OCI-LY3 (cell line): Measurements from ENCODE around the gene UBXN1.

ENCODE experiments used
- H2AFZ ChIP-seq: fragments of 200-600, 300-600 bp; shearing (Covaris generic); 2 replicates; pipeline ENCODE4 v1.6.0; 2014; ENCODE audit warnings: antibody characterized with exemption, low read depth, low read length
- H3K27ac ChIP-seq: fragments of 200-600, 300-600 bp; sonication (generic); 2 replicates; pipeline ENCODE4 v1.5.1; 2014; ENCODE audit warnings: mild to moderate bottlenecking, low read length, moderate library complexity, mixed read lengths
- H3K27me3 ChIP-seq: fragments of 200-600, 300-600 bp; sonication (generic); 2 replicates; pipeline ENCODE4 v1.6.1; 2014; ENCODE audit warnings: low read depth, low read length, mixed read lengths
- H3K36me3 ChIP-seq: fragments of 200-600, 300-600 bp; sonication (generic); replicated peaks from 2 replicates; pipeline ENCODE3; 2014; ENCODE audit warnings: low read depth, low read length, mixed read lengths
- H3K4me1 ChIP-seq: fragments of 300-600, 200-600 bp; sonication (generic); 2 replicates; pipeline ENCODE4 v1.6.1; 2014; ENCODE audit warnings: low read length, mixed read lengths
- H3K4me2 ChIP-seq: fragments of 200-600, 300-600 bp; sonication (generic); 2 replicates; pipeline ENCODE4 v1.6.1; 2014; ENCODE audit warnings: low read length, mixed read lengths
- H3K4me3 ChIP-seq: fragments of 300-600, 200-600 bp; sonication (generic); 2 replicates; pipeline ENCODE4 v1.5.1; 2014; ENCODE audit warnings: antibody characterized with exemption, mild to moderate bottlenecking, low read length, moderate library complexity
- H3K79me2 ChIP-seq: fragments of 300-600, 200-600 bp; shearing (Covaris generic); 2 replicates; pipeline ENCODE4 v1.6.1; 2014; ENCODE audit warnings: mild to moderate bottlenecking, low read length, mixed read lengths
- H3K9ac ChIP-seq: fragments of 300-600, 200-600 bp; shearing (Covaris generic); 2 replicates; pipeline ENCODE4 v1.6.0; 2014; ENCODE audit warnings: mild to moderate bottlenecking, low read length, moderate library complexity
- H3K9me3 ChIP-seq: fragments of 200-600, 300-600 bp; shearing (Covaris generic); 2 replicates; pipeline ENCODE4 v1.6.1; 2014; ENCODE audit warnings: low read length, mixed read lengths; ENCODE audit not compliant: insufficient read depth
- H4K20me1 ChIP-seq: fragments of 200-600, 300-600 bp; sonication (generic); 2 replicates; pipeline ENCODE4 v1.6.1; 2016; ENCODE audit warnings: low read length, mixed read lengths; ENCODE audit not compliant: insufficient read depth
- CTCF ChIP-seq: fragments of 200-600, 300-600 bp; sonication (generic); IDR thresholded peaks from 2 replicates; pipeline ENCODE4 v1.5.1; 2014; ENCODE audit warnings: antibody characterized with exemption, low read length, low read depth
- EZH2phosphoT487 ChIP-seq: fragments of 200-600 bp; shearing (Covaris generic); IDR thresholded peaks from 2 replicates; pipeline ENCODE4 v1.6.1; 2018; ENCODE audit warnings: antibody characterized with exemption, mixed run types, low read depth

UBXN1 gene

GRCh38 chr11:62689421-62690183, 10.7 kb upstream of the UBXN1 start, which contains the start of gene LRRN4CL:
Gene LRRN4CL, minus strand, starts transcription at chr11:62689530. Its CDS starts 1,022 bp downstream, at chr11:62688508.
- TF ChIP-seq CTCF (no peak), EZH2phosphoT487 (no peak)
- Histone ChIP-seq H3K4me2 (no peak within 1 kb of the TSS), H3K36me3 (peaks cover 25% of the 10 kb centered on the region), H3K9me3 (no peaks in the 10 kb centered on the region), H4K20me1 (no peaks in the 10 kb centered on the region), H3K4me1 (no peaks in the 10 kb centered on the region), H3K4me3 (no peak within 1 kb of the TSS), H3K27me3 (no peaks in the 10 kb centered on the region), H3K9ac (no peak within 1 kb of the TSS), H2AFZ (no peak within 1 kb of the TSS), H3K79me2 (no peaks in the 10 kb centered on the region), H3K27ac (no peak within 1 kb of the TSS)

- TF ChIP-seq EZH2phosphoT487 (no peak), CTCF (no peak)
- no peaks in the 10 kb centered on the region for H3K4me1 ChIP-seq
- H3K9ac ChIP-seq = no peak overlapping the region
- no peak overlapping the region for H2AFZ ChIP-seq
- H4K20me1 ChIP-seq = no peaks in the 10 kb centered on the region
- no peaks in the 10 kb centered on the region for H3K27me3 ChIP-seq
- peaks cover 23% of the 10 kb centered on the region for H3K36me3 ChIP-seq
- H3K27ac ChIP-seq = no peak overlapping the region
- no peak overlapping the region for H3K4me2 ChIP-seq
- no peaks in the 10 kb centered on the region for H3K79me2 ChIP-seq
- H3K4me3 ChIP-seq = no peak overlapping the region
- H3K9me3 ChIP-seq = no peaks in the 10 kb centered on the region
Observed at GRCh38 chr11:62688491-62688890, 9.6 kb upstream of the UBXN1 start.

- no peak overlapping the region for H3K4me2 ChIP-seq
- H3K9me3 ChIP-seq = no peaks in the 10 kb centered on the region
- H3K79me2 ChIP-seq = no peaks in the 10 kb centered on the region
- TF ChIP-seq EZH2phosphoT487 (no peak), CTCF (no peak)
- H3K4me1 ChIP-seq = no peaks in the 10 kb centered on the region
- H2AFZ ChIP-seq = no peak overlapping the region
- H3K9ac ChIP-seq = no peak overlapping the region
- no peak overlapping the region for H3K4me3 ChIP-seq
- no peaks in the 10 kb centered on the region for H4K20me1 ChIP-seq
- no peak overlapping the region for H3K27ac ChIP-seq
- no peaks in the 10 kb centered on the region for H3K27me3 ChIP-seq
- peaks cover 18% of the 10 kb centered on the region for H3K36me3 ChIP-seq
Observed at GRCh38 chr11:62687508-62688396, 8.9 kb upstream of the UBXN1 start.

GRCh38 chr11:62682518-62682917, 3.6 kb upstream of the UBXN1 start:
- no peak overlapping the region for H3K4me3 ChIP-seq
- no peaks in the 10 kb centered on the region for H3K27me3 ChIP-seq
- no peak overlapping the region for H3K9ac ChIP-seq
- H3K4me2 ChIP-seq = no peak overlapping the region
- H3K4me1 ChIP-seq = peaks cover 19% of the 10 kb centered on the region
- peaks cover 14% of the 10 kb centered on the region for H3K79me2 ChIP-seq
- H2AFZ ChIP-seq = no peak overlapping the region
- no peaks in the 10 kb centered on the region for H3K9me3 ChIP-seq
- H3K27ac ChIP-seq = no peak overlapping the region
- no peaks in the 10 kb centered on the region for H4K20me1 ChIP-seq
- TF ChIP-seq CTCF (no peak), EZH2phosphoT487 (no peak)
- peaks cover 1% of the 10 kb centered on the region for H3K36me3 ChIP-seq
